Inflammatory macrophage treated with lipopolysaccharide for 1 hour (primary cell): Measurements from ENCODE around the gene HRH1.

Source experiments
- DNase-seq, 2 donors: peaks; one replicate each; pipeline ENCODE4 v3.0.0-alpha.2; 2020 to 2022

The HRH1 gene

DNA sequence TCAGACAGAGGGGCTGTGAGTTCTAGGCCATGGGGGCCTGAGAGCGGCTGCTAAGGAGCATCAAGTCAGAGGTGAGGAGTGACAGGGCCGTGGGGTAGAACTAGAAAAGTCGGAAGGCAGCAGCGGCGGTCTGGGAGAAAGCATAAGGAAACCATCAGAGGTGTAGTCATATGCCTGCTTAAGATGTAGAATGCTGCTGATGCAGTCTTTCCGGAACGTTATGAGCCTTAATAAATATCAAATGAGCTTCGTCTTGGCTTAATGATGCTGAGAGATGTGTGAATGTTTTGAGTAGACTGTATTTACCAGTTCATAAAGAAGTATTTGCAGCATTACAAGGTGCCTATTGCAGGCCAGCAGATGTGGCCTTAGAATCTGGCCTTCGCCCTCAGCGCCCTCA, 133.1 kb downstream of the HRH1 start:
- no peak for DNase-seq

DNA sequence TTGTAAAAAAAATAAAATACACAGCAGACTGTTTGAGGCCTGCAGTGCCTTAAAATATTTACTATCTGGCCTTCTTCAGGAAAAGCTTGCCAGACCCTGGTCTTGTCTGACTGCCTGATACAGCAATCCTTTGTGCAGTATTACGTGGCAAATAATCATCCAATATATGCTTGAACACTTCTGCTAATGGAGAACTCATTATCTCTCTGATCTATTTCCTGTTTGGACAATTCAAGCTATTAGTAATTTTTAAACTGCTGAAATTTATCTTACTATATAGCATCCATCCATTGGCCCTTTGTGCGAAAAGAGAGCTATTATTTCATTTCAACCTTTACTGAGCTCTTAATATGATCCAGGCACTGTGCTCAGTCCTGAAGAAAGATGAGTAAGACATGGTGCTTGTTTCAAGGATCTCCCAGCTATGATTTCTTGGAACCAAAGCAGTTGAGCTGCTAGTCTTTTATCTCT, 133.8 kb downstream of the HRH1 start:
- no peak for DNase-seq

DNA sequence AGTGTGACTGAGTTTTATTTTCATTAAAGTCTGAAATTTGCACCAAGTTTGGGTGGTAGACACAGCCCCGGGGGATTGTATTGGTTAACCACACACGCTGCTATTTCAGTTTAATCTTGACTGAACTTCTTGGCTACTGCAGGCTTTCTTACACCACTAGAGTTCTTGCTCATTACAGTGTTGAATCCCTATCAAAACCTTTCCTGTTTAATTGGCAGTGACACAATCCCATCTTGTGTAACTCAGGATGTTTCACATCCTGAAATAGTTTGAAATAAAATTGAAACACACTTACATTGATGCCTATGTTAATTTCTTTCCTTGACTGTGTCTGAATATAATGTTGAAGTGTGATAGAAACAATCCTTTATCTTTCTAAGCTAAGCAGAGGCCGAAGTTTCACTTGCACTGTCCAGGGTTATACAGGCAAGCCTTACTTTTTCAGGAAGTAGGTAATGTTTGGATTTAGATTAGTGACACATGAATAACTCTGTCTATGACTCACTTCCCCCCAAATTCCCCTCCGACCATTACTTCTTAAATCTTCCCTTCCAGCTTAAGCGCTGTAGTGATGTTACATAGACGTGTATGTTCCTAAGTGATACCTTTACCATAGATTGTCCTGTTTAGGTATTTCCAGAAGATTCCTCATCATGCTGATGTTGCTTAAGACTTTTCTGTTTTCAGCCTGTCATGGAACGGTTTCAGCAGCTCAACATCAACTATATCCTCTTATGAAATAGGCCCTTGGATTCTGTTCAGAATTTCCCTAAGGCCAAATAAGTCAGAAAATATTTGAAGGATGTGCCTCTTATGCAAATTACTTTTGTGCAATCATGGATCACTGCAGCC, 134.7 kb downstream of the HRH1 start:
- DNase-seq: peak; percentile 93 to 100

DNA sequence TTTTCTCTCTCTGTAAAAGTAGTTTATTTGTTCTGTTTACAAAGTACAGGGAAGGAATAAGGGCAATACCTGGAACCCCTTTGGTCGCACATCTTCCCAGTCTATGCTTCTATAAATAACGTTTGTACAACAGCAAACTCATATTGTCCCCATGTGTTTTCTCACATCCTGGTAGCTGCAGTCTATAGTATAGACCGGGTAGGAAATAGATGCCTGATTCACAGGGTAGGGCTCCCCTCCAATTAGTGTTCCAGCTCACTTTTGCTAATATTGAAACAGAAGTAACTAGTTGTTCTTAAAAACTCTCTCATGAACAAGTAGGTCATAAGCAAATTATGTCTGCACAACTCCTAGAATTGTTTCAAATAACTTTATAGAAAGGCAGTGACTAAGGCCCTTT, 135.6 kb downstream of the HRH1 start:
- no peak for DNase-seq

DNA sequence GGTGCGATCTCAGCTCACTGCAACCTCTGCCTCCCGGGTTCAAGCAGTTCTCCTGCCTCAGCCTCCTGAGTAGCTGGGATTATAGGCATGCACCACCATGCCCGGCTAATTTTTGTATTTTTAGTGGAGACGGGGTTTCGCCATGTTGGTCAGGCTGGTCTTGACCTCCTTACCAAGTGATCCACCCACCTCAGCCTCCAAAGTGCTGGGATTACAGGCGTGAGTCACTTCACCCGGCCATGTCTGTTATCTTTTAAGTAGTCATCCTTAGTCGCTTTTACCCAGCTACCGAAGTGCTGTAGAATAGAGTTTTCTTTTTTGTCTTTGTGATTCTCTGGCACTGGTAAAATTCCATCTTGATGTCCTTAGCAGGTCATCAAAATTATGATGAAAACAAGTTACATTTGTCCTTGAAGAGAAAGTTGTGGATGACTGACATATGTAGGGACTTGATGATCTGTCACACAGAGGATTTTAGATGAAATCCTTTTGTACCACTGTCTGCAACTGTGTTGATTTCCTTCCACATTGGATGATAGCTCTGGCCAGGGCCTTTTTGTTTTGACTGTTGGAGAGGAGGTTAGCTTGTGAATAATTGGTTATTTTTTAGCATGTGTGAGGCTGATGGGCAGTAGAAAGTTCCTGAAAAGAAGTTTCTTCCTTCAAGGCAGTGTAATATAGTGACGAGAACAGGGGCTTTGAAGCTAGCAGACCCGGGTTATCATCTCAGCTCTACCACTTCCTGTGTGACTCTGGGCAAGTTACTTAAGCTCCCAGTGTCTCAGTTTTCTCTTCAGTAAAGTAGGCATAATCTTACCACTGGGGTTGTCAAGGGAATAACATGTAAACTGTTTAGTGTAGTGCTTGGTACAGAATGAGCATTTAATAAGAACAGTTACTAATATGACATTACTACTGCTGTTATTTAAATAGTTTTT, 136.7 kb downstream of the HRH1 start:
- peak; percentile 51 to 61 for DNase-seq

DNA sequence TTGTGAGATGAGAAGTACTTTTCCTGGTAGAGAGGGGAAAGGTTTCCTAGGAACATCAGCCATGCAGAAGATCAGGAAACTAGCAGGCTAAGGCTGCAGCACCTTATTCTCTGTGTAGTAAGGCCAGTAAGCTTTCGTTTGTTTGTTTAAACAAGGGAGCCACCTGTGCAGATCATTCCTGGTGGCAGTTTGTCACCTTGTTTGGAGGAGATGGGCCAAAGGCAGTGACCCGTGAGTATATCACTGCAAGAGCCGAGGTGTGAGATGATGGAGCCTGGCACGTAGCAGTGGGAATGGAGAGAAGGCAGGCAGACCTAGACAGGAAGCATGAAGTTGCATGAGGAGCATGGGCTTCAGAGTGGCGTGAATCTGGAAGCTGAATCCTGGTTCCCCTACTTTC, 137.5 kb downstream of the HRH1 start:
- no peak for DNase-seq

DNA sequence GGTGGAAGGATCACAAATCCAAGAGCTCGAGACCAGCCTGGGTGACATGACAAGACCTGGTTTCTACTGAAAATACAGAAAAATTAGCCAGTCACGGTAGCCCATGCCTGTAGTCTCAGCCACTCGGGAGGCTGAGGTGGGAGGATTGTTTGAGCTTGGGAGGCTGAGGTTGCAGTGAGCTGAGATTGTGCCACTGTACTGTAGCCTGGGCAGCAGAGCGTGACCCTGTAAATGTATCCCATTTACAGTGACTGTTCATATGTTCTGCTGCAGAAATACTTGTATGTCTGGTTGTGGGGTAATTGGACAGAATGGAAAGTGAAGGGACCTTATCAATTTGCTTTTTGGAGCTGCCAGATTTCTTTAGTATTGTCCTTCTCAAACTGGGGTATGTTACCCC, 142.8 kb downstream of the HRH1 start:
- DNase-seq: no peak

DNA sequence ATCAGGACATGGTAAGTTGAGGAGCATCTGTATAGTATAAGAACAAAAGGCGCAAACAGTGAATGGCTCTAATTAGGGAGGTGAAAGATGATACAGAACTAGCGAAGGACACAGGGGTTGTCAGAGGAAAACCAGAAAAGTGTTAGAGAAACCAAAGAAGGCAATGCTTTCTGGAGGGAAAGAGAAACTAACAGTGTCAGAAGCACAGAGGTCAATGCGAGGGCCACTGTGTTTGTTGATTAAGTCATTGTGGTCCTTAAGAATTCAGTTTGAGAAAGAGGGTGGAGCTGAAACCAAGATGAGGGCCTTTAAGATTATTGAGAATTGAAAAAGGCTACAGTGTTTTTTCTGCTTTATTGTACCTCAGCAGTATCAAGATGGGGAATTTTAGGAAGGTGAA, 146.7 kb downstream of the HRH1 start:
- no peak for DNase-seq

DNA sequence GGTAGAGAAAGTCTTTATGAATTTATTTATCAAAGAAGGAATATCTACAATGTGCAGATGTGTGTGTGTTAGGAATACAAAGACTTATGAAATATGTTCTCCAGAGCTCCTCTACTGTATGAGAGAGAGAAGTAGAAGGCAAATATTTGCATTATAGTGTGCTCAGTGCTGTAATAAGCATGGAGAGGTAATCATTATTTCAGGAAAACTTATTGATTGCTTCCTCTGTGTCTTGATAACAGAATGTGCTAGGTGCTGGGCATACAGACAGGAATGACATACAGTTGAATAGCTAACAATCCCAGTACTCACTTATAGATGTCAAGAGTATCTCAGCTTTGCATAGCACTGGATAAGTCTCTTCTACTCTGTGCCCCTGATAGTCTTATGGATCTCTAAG, 148.2 kb downstream of the HRH1 start:
- no peak for DNase-seq

DNA sequence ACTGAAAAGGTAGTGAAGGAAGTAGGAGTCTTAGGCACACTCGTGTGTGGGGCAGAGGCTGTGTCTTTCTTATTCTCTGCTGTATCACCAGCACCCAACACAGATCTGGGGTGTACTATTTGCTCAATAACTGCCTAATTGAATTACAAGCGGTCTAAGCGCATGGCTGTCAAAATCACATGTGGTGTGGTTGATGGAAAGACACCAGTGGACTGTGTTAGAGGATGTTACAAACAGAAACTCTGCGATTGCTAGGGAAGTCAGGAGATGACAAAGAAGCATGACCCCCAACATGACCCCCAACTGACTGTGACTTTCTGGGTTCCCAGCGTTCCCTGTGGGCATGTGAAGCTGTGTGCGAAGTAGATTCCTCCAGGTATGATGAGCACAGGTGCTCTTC, 149.9 kb downstream of the HRH1 start:
- DNase-seq: peak; percentile 61 to 84

DNA sequence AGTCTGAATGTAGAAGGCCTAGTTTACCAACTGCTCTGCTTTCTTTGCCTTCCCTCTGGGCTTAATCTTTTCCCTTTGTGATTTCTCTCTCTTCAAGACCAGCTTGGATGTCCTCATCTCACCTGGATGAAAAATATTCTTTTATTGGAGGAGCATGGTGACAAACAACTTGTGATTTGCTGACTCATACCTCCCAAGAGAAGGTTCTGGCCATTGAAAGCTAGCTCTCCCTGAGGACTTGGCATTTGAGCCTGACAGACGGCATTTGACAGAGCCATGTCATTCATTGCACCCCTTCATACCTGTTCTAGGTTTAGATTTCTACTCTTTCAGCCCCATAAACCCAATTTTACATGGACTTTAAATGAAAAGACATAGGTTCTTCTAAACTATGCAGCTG, 151.2 kb downstream of the HRH1 start:
- no peak for DNase-seq

DNA sequence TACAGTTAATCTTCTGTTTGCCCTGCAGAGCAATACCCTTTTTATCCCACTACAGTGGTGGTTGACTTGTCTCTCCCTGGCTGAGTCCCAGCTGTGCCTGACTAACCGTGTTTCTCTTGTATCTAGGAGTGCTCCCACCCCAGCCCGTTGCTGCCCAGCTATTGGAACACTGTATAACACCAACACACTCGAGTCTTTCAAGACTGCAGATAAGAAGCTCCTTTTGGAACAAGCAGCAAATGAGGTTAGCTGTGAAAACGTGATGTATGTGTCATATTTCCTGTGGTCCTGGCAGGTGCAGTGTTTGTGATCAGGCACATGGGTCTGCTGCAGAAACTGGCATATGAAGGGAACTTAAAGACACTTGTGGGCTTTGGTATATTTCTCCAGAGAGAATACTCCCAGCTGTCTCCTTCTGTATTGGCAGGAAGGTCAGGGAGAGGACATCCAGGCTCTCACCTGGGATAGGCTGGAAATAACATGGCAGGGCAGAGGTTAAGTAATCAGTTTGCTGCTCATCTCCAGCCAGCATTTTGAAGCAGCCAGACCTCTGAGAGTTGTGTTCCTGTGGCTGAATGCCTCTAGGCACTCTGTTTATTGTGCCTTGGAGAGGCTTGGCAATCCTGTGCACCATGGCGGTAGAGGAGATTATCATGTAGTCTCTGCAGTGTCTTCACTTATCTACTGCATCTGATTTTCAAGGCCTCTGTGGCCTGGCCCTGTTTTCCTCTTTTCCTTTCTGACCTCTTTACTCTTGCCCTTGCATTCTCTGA, 152.7 kb downstream of the HRH1 start:
- DNase-seq: no peak

DNA sequence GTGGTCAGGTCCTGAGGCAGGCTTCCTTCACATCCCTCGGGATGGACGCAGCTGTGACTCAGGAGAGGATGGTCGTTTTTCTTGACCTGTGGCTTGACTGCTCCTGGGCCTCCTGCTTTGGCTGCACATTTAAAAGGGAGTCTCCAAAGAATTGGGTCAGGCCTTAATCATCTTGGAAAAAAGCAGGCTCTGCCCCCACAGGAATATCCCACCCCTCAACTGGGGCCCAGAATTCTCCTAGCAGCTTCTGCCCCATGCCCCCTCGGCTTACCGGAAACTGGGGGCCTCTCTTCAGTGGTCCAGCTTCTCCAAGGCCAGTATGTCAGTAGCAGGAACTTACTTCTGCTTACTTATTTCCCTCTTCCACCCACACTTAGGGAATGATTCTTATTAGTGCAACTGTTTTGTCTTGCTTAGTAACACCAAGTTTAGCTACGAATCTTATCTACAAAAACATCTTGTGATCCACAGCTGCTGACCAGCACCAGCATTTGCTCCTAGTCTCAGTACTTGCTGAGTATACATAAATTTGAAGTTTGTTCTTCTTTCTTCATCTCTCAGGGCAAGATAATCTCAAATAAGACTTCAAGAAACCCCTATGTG, 153.6 kb downstream of the HRH1 start:
- DNase-seq: peak; percentile 80 to 96

DNA sequence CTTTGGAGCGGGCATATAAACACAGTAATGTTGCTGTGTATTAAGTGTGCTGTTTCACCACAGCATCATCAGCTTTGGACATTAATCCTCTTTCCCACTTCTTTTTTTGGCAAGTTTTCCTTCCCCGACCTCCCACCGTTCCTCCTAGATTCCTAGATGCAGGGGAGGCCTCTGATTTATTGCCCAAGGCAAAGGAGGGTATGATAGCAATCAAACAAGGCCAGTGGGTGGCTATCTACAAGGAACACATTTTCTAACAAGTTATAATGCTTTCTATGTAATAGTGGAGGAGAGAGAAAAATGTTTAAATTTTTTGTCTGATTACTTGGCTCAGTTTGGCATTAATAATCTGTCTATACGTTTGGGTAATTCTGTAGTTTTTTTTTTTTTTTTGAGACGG, 156.0 kb downstream of the HRH1 start:
- no peak for DNase-seq

DNA sequence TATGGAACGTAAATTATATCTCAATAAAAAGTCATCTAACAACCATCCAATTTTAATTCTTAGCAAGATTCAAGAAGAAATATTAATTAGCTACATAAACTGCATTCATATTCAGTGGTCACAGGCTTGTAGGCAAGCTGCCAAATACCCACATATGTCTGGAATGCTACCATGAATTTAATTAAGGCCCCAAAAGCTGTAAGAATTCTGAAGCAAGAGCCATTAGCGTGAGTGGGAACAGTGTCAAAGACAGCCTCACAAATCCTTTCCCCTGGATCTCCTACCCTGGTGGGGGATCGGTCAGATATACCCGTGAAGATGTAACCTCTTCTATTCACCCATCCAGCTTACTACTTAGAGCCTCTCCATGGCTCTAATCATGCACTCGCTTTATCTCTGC, 157.9 kb downstream of the HRH1 start:
- DNase-seq: no peak
